Measurements from ENCODE around the gene WNT10A.

GRCh38 chr2:218878486-218878885 lies 2.2 kb upstream of the WNT10A start:
- no peak for TF ChIP-seq TAF1 (IDR thresholded peaks at IDR 0.05; ENCODE audit: borderline replicate concordance, low read depth, low read length)
- no peak for TF ChIP-seq POLR2AphosphoS5 (IDR thresholded peaks at IDR 0.05; ENCODE audit: low read depth, low read length)
- TF ChIP-seq POLR2A (IDR thresholded peaks at IDR 0.05; ENCODE audit: low read depth, low read length): no peak

Data from GM12892 (cell line).